WTC11 (cell line): Measurements from ENCODE around the gene CAMTA1.

Source experiments
- ATF1 ChIP-seq: sonication (generic); formaldehyde crosslinking; IDR thresholded peaks from 2 replicates; pipeline ENCODE4 v1.8.1; 2023; ENCODE audit warnings: mild to moderate bottlenecking, moderate library complexity, missing genetic modification reagents
- ZNF512 ChIP-seq: sonication (generic); formaldehyde crosslinking; IDR thresholded peaks from 2 replicates; pipeline ENCODE4 v1.8.1; 2022; ENCODE audit warnings: missing genetic modification reagents, borderline replicate concordance
- TF ChIP-seq, protein P1 (sequence below): sonication (generic); formaldehyde crosslinking; conservative IDR thresholded peaks from 2 replicates; pipeline ENCODE4 v1.8.1; 2022; ENCODE audit warnings: mild to moderate bottlenecking, missing genetic modification reagents
- TF ChIP-seq, protein P2 (sequence below): fragments of 200-600 bp; IDR thresholded peaks from 2 replicates; pipeline ENCODE4 v1.8.0; 2022; ENCODE audit warnings: antibody characterized with exemption
- TF ChIP-seq, protein P3 (sequence below): sonication (generic); formaldehyde crosslinking; IDR thresholded peaks from 2 replicates; pipeline ENCODE4 v1.8.1; 2022; ENCODE audit warnings: low read depth, missing genetic modification reagents, borderline replicate concordance
- TF ChIP-seq, protein P4 (sequence below): sonication (generic); formaldehyde crosslinking; conservative IDR thresholded peaks from 2 replicates; pipeline ENCODE4 v1.8.1; 2023; ENCODE audit warnings: mild to moderate bottlenecking, low read depth, missing genetic modification reagents, moderate library complexity

GRCh38 chr1:6982443-6982842 lies 197.2 kb downstream of the CAMTA1 start:
- TF ChIP-seq, protein P1, sequence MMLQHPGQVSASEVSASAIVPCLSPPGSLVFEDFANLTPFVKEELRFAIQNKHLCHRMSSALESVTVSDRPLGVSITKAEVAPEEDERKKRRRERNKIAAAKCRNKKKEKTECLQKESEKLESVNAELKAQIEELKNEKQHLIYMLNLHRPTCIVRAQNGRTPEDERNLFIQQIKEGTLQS, result no peak
- TF ChIP-seq, protein P2, sequence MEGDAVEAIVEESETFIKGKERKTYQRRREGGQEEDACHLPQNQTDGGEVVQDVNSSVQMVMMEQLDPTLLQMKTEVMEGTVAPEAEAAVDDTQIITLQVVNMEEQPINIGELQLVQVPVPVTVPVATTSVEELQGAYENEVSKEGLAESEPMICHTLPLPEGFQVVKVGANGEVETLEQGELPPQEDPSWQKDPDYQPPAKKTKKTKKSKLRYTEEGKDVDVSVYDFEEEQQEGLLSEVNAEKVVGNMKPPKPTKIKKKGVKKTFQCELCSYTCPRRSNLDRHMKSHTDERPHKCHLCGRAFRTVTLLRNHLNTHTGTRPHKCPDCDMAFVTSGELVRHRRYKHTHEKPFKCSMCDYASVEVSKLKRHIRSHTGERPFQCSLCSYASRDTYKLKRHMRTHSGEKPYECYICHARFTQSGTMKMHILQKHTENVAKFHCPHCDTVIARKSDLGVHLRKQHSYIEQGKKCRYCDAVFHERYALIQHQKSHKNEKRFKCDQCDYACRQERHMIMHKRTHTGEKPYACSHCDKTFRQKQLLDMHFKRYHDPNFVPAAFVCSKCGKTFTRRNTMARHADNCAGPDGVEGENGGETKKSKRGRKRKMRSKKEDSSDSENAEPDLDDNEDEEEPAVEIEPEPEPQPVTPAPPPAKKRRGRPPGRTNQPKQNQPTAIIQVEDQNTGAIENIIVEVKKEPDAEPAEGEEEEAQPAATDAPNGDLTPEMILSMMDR, result no peak
- TF ChIP-seq ATF1 (CRISPR knock-in tag), result no peak
- TF ChIP-seq ZNF512, result no peak
- TF ChIP-seq, protein P3, sequence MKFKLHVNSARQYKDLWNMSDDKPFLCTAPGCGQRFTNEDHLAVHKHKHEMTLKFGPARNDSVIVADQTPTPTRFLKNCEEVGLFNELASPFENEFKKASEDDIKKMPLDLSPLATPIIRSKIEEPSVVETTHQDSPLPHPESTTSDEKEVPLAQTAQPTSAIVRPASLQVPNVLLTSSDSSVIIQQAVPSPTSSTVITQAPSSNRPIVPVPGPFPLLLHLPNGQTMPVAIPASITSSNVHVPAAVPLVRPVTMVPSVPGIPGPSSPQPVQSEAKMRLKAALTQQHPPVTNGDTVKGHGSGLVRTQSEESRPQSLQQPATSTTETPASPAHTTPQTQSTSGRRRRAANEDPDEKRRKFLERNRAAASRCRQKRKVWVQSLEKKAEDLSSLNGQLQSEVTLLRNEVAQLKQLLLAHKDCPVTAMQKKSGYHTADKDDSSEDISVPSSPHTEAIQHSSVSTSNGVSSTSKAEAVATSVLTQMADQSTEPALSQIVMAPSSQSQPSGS (CRISPR knock-in tag), result no peak
- TF ChIP-seq, protein P4, sequence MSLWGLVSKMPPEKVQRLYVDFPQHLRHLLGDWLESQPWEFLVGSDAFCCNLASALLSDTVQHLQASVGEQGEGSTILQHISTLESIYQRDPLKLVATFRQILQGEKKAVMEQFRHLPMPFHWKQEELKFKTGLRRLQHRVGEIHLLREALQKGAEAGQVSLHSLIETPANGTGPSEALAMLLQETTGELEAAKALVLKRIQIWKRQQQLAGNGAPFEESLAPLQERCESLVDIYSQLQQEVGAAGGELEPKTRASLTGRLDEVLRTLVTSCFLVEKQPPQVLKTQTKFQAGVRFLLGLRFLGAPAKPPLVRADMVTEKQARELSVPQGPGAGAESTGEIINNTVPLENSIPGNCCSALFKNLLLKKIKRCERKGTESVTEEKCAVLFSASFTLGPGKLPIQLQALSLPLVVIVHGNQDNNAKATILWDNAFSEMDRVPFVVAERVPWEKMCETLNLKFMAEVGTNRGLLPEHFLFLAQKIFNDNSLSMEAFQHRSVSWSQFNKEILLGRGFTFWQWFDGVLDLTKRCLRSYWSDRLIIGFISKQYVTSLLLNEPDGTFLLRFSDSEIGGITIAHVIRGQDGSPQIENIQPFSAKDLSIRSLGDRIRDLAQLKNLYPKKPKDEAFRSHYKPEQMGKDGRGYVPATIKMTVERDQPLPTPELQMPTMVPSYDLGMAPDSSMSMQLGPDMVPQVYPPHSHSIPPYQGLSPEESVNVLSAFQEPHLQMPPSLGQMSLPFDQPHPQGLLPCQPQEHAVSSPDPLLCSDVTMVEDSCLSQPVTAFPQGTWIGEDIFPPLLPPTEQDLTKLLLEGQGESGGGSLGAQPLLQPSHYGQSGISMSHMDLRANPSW (CRISPR knock-in tag), result no peak
